ENCODE results near the gene LRRC7. TPM values are rescaled to one million over a fixed set of nuclear protein-coding genes. Genes with fewer than 3 reads are reported as not detected.

LRRC7 gene
- total RNA-seq, 3 donors from 2014 or later (not counting 1 experiment from before 2014, with no cell fraction given) = not detected

DNA sequence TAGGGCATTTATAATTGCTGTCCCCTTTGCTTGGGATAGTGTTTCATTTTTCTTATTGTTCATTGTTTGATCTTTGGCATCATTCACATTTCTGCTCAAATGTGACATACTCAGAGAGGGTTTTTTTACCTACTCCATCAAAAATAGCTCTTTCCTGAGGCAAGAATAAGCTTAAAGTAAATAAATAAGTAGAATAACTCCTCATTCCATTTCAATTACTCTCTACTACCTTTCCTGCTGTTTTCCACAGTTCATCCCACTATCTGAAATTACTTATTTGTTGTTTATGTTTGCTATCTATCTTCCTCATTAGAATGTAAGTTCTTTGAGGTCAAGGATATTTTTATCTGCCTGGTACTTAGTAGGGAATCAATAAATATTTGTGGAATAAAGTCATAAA lies 517.8 kb downstream of the LRRC7 start:
- intact Hi-C loops (cut with micrococcal nuclease) = no loop called here
- DNase-seq (no peak), ATAC-seq (no peak)
- Histone ChIP-seq H3K27ac (ENCODE audit: low read length) (no peak overlapping the region), H3K27me3 (ENCODE audit: control insufficient read depth, insufficient read depth, low read length) (no peaks in the 10 kb centered on the region), H3K4me3 (ENCODE audit: low read length) (no peak overlapping the region), H3K4me1 (ENCODE audit: control insufficient read depth, insufficient read depth, low read length) (no peaks in the 10 kb centered on the region), H3K36me3 (ENCODE audit: control insufficient read depth, insufficient read depth, low read length) (no peaks in the 10 kb centered on the region), H3K9me3 (ENCODE audit: control insufficient read depth, insufficient read depth, low read length) (no peaks in the 10 kb centered on the region)
- no peaks in the 10 kb centered on the region for H3K27me3 Mint-ChIP-seq (ENCODE audit: low read depth in 2 of 2)
- H3K4me3 Mint-ChIP-seq = no peak overlapping the region
- H3K36me3 Mint-ChIP-seq = no peaks in the 10 kb centered on the region
- H3K27ac Mint-ChIP-seq = no peak overlapping the region
- H3K4me1 Mint-ChIP-seq = peaks cover 0 to 5% of the 10 kb centered on the region in 2 donors
- H3K9me3 Mint-ChIP-seq = peaks cover 9 to 11% of the 10 kb centered on the region in 2 donors
- TF ChIP-seq, protein P1, sequence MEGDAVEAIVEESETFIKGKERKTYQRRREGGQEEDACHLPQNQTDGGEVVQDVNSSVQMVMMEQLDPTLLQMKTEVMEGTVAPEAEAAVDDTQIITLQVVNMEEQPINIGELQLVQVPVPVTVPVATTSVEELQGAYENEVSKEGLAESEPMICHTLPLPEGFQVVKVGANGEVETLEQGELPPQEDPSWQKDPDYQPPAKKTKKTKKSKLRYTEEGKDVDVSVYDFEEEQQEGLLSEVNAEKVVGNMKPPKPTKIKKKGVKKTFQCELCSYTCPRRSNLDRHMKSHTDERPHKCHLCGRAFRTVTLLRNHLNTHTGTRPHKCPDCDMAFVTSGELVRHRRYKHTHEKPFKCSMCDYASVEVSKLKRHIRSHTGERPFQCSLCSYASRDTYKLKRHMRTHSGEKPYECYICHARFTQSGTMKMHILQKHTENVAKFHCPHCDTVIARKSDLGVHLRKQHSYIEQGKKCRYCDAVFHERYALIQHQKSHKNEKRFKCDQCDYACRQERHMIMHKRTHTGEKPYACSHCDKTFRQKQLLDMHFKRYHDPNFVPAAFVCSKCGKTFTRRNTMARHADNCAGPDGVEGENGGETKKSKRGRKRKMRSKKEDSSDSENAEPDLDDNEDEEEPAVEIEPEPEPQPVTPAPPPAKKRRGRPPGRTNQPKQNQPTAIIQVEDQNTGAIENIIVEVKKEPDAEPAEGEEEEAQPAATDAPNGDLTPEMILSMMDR (IDR thresholded peaks at IDR 0.05) = no peak

DNA sequence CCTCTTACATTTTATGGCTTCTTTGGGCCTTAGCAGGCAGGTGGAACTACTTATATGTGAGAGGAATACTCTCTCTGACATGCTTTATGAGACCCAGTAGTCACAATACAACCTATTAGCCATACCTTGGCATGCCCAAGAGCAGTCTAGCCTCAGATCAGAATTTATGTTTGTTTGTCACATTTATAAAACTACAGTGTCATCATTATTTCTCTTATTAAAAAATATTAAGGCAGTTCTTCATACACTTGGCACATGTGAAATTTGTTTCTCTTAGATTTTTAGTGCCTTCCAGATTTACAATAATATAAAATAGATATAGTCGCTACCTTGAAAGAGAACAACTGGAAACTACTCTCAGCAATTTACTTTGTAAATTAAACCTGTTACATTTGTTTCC lies 519.2 kb downstream of the LRRC7 start:
- Mint-ChIP-seq H3K9me3 (peaks cover 9 to 11% of the 10 kb centered on the region in 2 donors), H3K27me3 (ENCODE audit: low read depth in 2 of 2) (no peaks in the 10 kb centered on the region), H3K4me3 (no peak overlapping the region), H3K4me1 (peaks cover 0 to 5% of the 10 kb centered on the region in 2 donors), H3K27ac (no peak overlapping the region), H3K36me3 (no peaks in the 10 kb centered on the region)
- no CpG with 5 or more reads among the region's 1 CpG for WGBS (ENCODE audit: insufficient coverage)
- no peaks in the 10 kb centered on the region for H3K27me3 ChIP-seq (ENCODE audit: control insufficient read depth, insufficient read depth, low read length)
- H3K4me3 ChIP-seq (ENCODE audit: low read length) = no peak overlapping the region
- ATAC-seq = no peak
- H3K4me1 ChIP-seq (ENCODE audit: control insufficient read depth, insufficient read depth, low read length) = no peaks in the 10 kb centered on the region
- no peaks in the 10 kb centered on the region for H3K36me3 ChIP-seq (ENCODE audit: control insufficient read depth, insufficient read depth, low read length)
- H3K9me3 ChIP-seq (ENCODE audit: control insufficient read depth, insufficient read depth, low read length) = no peaks in the 10 kb centered on the region
- no peak overlapping the region for H3K27ac ChIP-seq (ENCODE audit: low read length)
- DNase-seq = no peak
- intact Hi-C loops (cut with micrococcal nuclease) = no loop called here
- TF ChIP-seq, protein P1 (IDR thresholded peaks at IDR 0.05) = no peak

DNA sequence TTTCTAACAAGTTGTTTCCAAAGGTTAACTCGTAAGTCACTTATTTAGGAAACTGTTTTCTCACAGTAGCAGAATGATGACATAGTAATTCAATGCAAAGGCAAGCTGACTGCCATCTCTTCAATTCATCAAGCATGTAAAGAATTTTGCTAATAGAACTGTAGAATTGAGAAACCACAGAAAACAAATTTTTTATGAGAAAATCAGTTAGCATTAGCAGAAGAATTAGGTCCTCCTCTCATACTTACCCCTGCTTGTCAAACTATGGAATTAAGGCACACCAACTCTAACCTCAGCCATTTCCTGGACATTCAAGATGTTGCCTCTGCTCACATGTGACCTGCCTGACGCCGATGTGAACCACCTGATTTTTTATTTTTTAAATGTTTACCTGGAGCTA lies 522.4 kb downstream of the LRRC7 start:
- ATAC-seq = no peak
- Mint-ChIP-seq H3K9me3 (no peaks in the 10 kb centered on the region), H3K27ac (no peak overlapping the region), H3K4me3 (no peak overlapping the region), H3K36me3 (no peaks in the 10 kb centered on the region), H3K27me3 (ENCODE audit: low read depth in 2 of 2) (no peaks in the 10 kb centered on the region), H3K4me1 (no peaks in the 10 kb centered on the region)
- TF ChIP-seq, protein P1 (IDR thresholded peaks at IDR 0.05) = no peak
- Histone ChIP-seq H3K27me3 (ENCODE audit: control insufficient read depth, insufficient read depth, low read length) (no peaks in the 10 kb centered on the region), H3K27ac (ENCODE audit: low read length) (no peak overlapping the region), H3K9me3 (ENCODE audit: control insufficient read depth, insufficient read depth, low read length) (no peaks in the 10 kb centered on the region), H3K4me3 (ENCODE audit: low read length) (no peak overlapping the region), H3K4me1 (ENCODE audit: control insufficient read depth, insufficient read depth, low read length) (no peaks in the 10 kb centered on the region), H3K36me3 (ENCODE audit: control insufficient read depth, insufficient read depth, low read length) (no peaks in the 10 kb centered on the region)
- 72% methylated on average over 3 of the region's 3 CpGs for WGBS (ENCODE audit: insufficient coverage)
- DNase-seq = no peak
- intact Hi-C loops (cut with micrococcal nuclease) = no loop called here

DNA sequence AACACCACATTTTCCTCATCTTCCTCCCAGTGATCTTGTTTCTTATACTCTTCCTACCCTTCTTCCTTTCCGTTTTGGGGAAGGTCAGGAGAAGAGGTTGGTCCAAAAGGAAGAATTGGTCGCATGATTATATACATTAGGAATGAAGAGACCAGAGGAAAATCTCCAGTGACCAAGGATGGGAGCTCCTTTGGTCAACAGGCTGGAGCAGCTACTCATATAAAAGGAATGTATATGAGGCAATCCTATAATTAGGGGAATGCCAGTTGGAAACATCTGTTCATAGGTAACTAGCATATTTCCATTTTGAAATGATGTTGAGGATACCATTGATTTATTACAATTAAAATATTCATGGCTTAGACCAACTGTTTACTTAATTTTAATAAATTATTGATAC lies 523.2 kb downstream of the LRRC7 start:
- no peaks in the 10 kb centered on the region for H3K27me3 ChIP-seq (ENCODE audit: control insufficient read depth, insufficient read depth, low read length)
- ATAC-seq (no peak), DNase-seq (no peak)
- H3K9me3 ChIP-seq (ENCODE audit: control insufficient read depth, insufficient read depth, low read length) = no peaks in the 10 kb centered on the region
- Mint-ChIP-seq H3K27ac (no peak overlapping the region), H3K36me3 (no peaks in the 10 kb centered on the region), H3K4me3 (no peak overlapping the region), H3K9me3 (no peaks in the 10 kb centered on the region), H3K4me1 (no peaks in the 10 kb centered on the region), H3K27me3 (ENCODE audit: low read depth in 2 of 2) (no peaks in the 10 kb centered on the region)
- TF ChIP-seq, protein P1 (IDR thresholded peaks at IDR 0.05) = no peak
- 94% methylated on average over 1 of the region's 2 CpGs for WGBS (ENCODE audit: insufficient coverage)
- H3K27ac ChIP-seq (ENCODE audit: low read length) = no peak overlapping the region
- H3K4me1 ChIP-seq (ENCODE audit: control insufficient read depth, insufficient read depth, low read length) = no peaks in the 10 kb centered on the region
- H3K36me3 ChIP-seq (ENCODE audit: control insufficient read depth, insufficient read depth, low read length) = no peaks in the 10 kb centered on the region
- no peak overlapping the region for H3K4me3 ChIP-seq (ENCODE audit: low read length)
- intact Hi-C loops (cut with micrococcal nuclease) = no loop called here

Measured in natural killer cell (primary cell).